GM20000 (cell line): ENCODE measurements around the gene SUGCT.
"Not testable (repeated sequence)": the region's sequence is repeated elsewhere in the genome, so short reads cannot be mapped to it uniquely, and the experiment has no call there.

ENCODE experiments used
- DNase-seq: peaks from one replicate; pipeline ENCODE4 v3.0.0; 2012; ENCODE audit warnings: low spot score
- TF ChIP-seq, protein P1 (sequence below): IDR thresholded peaks from 2 replicates; pipeline ENCODE4 v1.5.1; 2012; ENCODE audit warnings: mild to moderate bottlenecking, control low read depth; ENCODE audit errors: extremely low read depth, missing control alignments

Gene SUGCT

DNA sequence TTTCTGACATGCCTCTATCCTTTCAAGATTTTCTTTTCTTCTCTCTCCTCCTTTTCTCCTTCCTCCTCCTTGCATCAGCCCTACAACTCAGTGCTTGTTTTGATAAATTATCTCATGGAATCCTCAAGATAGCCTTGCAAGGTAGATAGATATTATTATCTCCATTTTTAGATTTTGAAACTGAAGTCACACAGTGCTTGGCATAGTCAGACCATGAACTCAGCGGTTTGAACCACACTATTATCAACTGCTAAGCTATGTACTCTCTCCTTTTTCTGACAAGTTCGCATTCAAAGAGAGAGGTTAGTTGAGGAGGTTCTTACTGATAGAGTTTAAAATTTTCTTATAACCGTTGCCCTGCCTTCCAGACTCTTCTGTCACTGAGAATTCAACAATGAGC is 79.1 kb downstream of the SUGCT start:
- DNase-seq: no peak
- TF ChIP-seq, protein P1, sequence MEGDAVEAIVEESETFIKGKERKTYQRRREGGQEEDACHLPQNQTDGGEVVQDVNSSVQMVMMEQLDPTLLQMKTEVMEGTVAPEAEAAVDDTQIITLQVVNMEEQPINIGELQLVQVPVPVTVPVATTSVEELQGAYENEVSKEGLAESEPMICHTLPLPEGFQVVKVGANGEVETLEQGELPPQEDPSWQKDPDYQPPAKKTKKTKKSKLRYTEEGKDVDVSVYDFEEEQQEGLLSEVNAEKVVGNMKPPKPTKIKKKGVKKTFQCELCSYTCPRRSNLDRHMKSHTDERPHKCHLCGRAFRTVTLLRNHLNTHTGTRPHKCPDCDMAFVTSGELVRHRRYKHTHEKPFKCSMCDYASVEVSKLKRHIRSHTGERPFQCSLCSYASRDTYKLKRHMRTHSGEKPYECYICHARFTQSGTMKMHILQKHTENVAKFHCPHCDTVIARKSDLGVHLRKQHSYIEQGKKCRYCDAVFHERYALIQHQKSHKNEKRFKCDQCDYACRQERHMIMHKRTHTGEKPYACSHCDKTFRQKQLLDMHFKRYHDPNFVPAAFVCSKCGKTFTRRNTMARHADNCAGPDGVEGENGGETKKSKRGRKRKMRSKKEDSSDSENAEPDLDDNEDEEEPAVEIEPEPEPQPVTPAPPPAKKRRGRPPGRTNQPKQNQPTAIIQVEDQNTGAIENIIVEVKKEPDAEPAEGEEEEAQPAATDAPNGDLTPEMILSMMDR: no peak

DNA sequence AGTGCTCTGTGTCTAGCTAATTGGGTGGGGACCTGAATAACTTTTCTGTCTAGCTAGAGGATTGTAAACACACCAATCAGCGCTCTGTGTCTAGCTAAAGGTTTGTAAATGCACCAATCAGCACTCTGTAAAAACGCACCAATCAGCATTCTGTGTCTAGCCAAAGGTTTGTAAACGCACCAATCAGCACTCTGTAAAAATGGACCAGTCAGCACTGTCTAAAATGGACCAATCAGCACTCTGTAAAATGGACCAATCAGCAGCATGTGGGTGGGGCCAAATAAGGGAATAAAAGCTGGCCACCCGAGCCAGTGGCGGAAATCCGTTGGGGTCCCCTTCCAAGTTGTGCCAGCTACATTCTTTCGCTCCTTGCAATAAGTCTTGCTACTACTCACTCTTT is 83.8 kb downstream of the SUGCT start:
- DNase-seq: not testable (repeated sequence)

DNA sequence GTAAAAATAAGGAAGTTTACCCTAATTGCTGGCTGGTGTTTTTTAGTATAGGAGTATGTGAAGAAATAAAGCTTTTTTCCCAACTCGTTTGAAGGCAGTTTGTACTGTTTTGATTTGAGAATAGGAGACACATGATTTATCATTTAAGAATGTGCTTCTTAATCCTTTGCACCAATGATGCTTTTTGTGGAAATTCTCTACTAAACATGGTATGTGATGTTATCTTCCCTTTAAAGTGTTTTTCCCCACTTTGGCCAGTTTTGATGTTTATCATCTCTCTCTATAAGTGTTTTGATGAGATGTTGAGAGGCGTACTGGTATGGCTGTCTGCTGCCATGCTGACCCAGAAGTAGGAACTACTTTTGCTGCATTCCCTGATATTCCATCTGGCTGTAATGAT is 85.1 kb downstream of the SUGCT start:
- DNase-seq: no peak
- TF ChIP-seq, protein P1: no peak

DNA sequence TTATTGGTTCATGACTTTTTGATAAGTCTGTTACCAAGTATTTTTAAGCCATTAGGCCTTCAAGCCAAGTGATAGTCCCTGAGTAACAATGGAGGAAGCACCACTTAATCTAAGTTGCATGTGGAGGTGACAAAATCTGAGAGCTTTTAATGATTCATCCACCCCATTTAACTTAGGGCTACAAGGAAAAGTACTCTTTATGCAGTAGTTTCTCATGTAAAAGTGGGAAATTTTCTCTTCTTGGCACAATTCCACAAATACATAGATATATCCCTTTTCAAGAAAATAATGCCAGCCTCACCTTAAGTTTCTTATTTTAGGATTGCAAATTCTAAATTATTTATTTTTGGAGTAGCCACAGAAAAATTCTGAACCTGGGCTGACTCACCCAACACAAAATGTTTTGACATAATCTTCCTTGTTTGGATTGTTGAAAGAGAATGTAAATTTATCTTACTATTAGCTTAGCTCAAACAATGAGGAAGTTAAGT is 85.7 kb downstream of the SUGCT start:
- DNase-seq: no peak
- TF ChIP-seq, protein P1: no peak

DNA sequence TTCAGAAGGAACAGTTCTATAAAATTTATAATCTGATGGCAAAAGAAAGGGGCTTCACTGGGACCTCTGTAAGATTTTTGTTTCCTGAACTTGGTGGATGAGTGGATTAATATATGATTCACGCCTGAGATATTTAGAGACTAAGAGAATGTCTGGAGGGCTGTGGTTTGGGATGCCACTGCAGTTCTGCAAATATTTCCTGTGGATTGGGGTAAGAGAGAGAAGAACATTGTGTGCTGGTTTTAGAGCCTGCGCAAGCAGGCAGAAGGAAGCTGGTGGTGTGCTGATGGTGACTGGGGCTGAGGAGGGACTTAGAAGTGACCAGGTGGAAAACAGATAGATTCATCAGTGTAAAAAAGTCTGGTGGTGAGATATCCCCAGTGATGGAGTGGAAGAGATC is 87.0 kb downstream of the SUGCT start:
- DNase-seq: no peak
- TF ChIP-seq, protein P1: no peak

DNA sequence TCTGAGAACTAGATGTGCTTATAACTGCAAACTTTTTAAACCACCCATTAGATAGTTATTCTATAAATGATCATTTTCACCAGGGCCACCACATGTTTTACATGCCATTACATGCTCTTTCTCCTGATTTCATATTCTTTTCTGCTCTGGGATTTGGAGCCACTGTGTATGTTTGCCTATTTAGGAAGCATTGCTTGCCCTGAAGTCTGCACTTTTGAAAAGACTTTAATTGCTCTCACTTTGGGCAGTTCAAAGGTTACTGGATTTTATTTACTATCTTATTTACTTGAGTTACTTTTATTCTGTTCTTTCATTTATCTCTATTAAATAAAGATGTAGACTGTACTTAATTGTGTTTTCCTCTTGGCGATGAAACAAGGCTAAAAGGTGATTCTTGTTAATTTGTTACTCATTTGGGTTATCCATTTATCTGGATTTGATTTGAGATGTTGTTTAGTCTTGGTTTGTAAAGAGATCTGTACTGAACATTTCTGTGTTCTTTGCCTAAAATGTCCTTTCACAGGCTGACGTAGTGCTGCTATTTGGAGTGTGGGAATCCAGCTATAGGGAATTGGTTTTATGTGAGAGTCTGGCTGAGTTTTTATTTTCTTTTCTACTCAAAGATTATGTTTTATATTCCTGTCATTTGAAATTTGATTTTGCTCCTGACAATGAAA is 88.8 kb downstream of the SUGCT start:
- DNase-seq: no peak
- TF ChIP-seq, protein P1: no peak

DNA sequence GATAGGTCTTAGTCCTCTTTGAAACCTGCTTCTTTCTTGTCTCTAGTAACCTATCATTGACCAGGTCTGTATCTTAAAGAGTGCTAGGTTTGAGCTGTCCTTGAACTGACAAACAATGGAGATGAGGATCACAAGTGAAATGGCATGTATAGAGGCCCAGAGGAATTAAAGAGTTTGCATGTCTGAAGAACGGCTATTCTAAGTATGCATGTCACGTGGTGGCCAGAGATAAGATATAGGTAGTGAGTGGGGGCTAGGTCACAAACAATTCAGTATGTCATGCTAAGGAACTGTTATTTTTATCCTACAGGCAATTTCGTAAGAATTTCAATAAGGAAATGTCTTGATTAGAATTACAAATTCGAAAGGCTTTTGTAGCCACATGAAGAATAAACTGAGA is 95.3 kb downstream of the SUGCT start:
- no peak for DNase-seq
- TF ChIP-seq, protein P1: no peak

DNA sequence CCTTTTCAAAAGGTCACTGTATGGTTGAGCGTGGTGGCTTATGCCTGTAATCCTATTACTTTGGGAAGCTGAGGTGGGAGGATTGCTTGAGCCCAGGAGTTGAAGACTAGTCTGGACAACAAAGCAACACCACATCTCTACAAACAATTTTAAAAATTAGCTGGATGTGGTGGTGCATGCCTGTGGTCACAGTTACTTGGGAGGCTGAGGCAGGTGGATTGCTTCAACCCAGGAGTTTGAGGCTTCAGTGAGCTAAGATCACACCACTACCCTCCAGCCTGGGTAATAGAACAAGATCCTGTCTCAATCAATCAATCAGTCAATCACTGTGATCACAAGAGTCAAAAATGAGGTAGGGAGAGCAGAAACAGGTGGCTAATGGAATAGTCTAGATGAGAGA is 97.0 kb downstream of the SUGCT start:
- TF ChIP-seq, protein P1: no peak
- DNase-seq: no peak
